K562 (cell line): ENCODE measurements around the gene CTAGE1. TPM values are rescaled to one million over a fixed set of nuclear protein-coding genes. Genes with fewer than 3 reads are reported as not detected.

Experiments
- CTCF ChIP-seq, 3 experiments: IDR thresholded peaks in 2 of 3; conservative IDR thresholded peaks in 1 of 3; 2 replicates each; pipeline ENCODE4 v1.5.1; 2011 to 2012; ENCODE audit warnings: low read length in 3 of 3, mild to moderate bottlenecking in 3 of 3, control low read depth in 2 of 3, improper control_type of control experiment in 1 of 3, inconsistent platforms in 1 of 3, low read depth in 1 of 3, mixed read lengths in 1 of 3, moderate library complexity in 1 of 3; ENCODE audit not compliant: insufficient read depth in 2 of 3
- ESRRA ChIP-seq: fragments of 450-650 bp; IDR thresholded peaks from 2 replicates; pipeline ENCODE4 v1.6.1; 2014; ENCODE audit warnings: low read depth, mild to moderate bottlenecking, moderate library complexity, borderline replicate concordance
- LCOR ChIP-seq: sonication (generic); formaldehyde crosslinking; IDR thresholded peaks from 2 replicates; pipeline ENCODE4 v1.8.0; 2022; ENCODE audit warnings: mild to moderate bottlenecking, missing genetic modification reagents
- LEF1 ChIP-seq: fragments of 450-650 bp; IDR thresholded peaks from 2 replicates; pipeline ENCODE4 v1.6.1; 2016; ENCODE audit warnings: mild to moderate bottlenecking
- NR2C1 ChIP-seq, 2 experiments: fragments of 450-650 bp; IDR thresholded peaks; 2 replicates each; pipeline ENCODE4 v1.6.1; 2017; ENCODE audit warnings: mild to moderate bottlenecking in 2 of 2, antibody characterized with exemption in 1 of 2, inconsistent platforms in 1 of 2, missing compliant biosample characterization in 1 of 2, missing genetic modification characterization in 1 of 2
- NR2C2 ChIP-seq, 2 experiments: fragments of 200-800 bp in 1 of 2; sonication (Bioruptor generic) in 1 of 2; sonication (generic) in 1 of 2; formaldehyde crosslinking in 1 of 2; IDR thresholded peaks; 2 replicates each; pipeline versions ENCODE4 v1.6.1 to v1.8.0; 2016 to 2022; ENCODE audit warnings: mild to moderate bottlenecking in 1 of 2, missing compliant biosample characterization in 1 of 2, missing genetic modification characterization in 1 of 2, missing genetic modification reagents in 1 of 2
- RBM15 ChIP-seq: fragments of 200-400 bp; formaldehyde crosslinking; IDR thresholded peaks from 2 replicates; pipeline ENCODE4 v1.6.1; 2018; ENCODE audit warnings: mild to moderate bottlenecking, low read length, moderate library complexity; ENCODE audit not compliant: insufficient read depth
- TAF1 ChIP-seq: IDR thresholded peaks from 2 replicates; pipeline ENCODE4 v1.6.1; 2011; ENCODE audit warnings: mild to moderate bottlenecking, low read length, moderate library complexity; ENCODE audit not compliant: insufficient read depth, control insufficient read depth, severe bottlenecking; ENCODE audit errors: extremely low read depth
- ZBTB7A ChIP-seq: IDR thresholded peaks from 2 replicates; pipeline ENCODE4 v1.6.1; 2011; ENCODE audit warnings: low read depth, mild to moderate bottlenecking, low read length, moderate library complexity, borderline replicate concordance; ENCODE audit not compliant: control insufficient read depth
- ZNF586 ChIP-seq: fragments of 450-650 bp; formaldehyde crosslinking; conservative IDR thresholded peaks from 2 replicates; pipeline ENCODE4 v1.4.0; 2020; ENCODE audit warnings: mild to moderate bottlenecking, moderate library complexity
- polyA plus RNA-seq, 8 experiments: library from polyadenylated mRNA; depleted of rRNA in 4 of 8; stranded (reverse) in 5 of 8; unstranded in 3 of 8; fragments of >200 nt; fragmentation: Nextera tagmentation in 2 of 8; fragmentation: Illumina TruSeq in 1 of 8; extraction: Ambion mirVana in 2 of 8; extraction: Trizol in 1 of 8; gene quantifications; 2 replicates each; pipeline versions ENCODE4 v1.2.1 to v1.2.3, GENCODE V29; 2011 to 2014; ENCODE audit warnings: inconsistent platforms in 1 of 8, missing spikeins in 1 of 8
- total RNA-seq, 7 experiments: library from RNA; depleted of rRNA in 6 of 7; stranded (reverse); fragments of >200 nt in 6 of 7; fragmentation: Illumina TruSeq in 2 of 7; extraction: Trizol in 2 of 7; gene quantifications; 2 replicates each; pipeline versions ENCODE4 v1.2.1 to v1.2.3, GENCODE V29; 2011 to 2021; ENCODE audit warnings: low replicate concordance in 1 of 7

Gene CTAGE1
- total and polyA plus RNA-seq, 9 of the 15 experiments (the other 6 are each of a cell fraction or from before 2014, with no cell fraction given) = not detected

DNA sequence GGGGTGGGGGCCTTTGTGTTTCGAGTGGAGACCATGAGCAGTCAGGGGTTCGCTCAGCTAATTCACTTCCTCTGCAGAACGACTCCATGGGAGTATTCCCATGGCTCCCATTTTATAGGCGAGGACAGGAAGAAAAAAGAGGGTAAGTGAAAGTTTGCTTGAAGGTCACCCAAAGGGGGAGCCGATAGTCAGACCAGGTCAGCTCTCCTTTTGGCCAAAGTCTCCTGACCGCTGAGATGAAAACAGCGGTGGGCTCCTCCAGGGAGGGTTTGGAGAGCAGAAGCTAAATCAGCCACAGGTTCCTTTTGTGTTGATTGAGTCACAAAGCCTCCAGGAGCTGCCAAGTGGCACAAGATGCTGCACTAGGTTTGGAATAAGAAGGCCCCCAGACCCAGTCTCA lies 34.1 kb upstream of the CTAGE1 start (continued):
- TF ChIP-seq CTCF (IDR thresholded peaks at IDR 0.05 in 2 of 3, conservative IDR thresholded peaks at IDR 0.05 in 1 of 3; ENCODE audit: insufficient read depth in 2 of 3, low read depth in 1 of 3, low read length in 3 of 3) = peak in 1 of 3 experiments; percentile 23; a peak in 1 of 6 replicates
- TF ChIP-seq ZBTB7A = peak; percentile 70
- TF ChIP-seq LEF1 = no peak
- TF ChIP-seq LCOR = peak; percentile 44; the same call in 1 of the 2 replicates
- no peak for TF ChIP-seq RBM15
- peak; percentile 96 for TF ChIP-seq ESRRA
- TF ChIP-seq NR2C2 (CRISPR knock-in tag; IDR thresholded peaks at IDR 0.05) = no peak
- TF ChIP-seq NR2C2 (tag; IDR thresholded peaks at IDR 0.05) = peak; percentile 69; the same call in 1 of the 2 replicates
- no peak for TF ChIP-seq ZNF586
- peak; percentile 56 for TF ChIP-seq NR2C1 (IDR thresholded peaks at IDR 0.05)
- peak; percentile 86 for TF ChIP-seq NR2C1 (tag; IDR thresholded peaks at IDR 0.05)
- TF ChIP-seq TAF1 = peak; percentile 14
